ENCODE measurements around the gene PRCC. TPM values are rescaled to one million over a fixed set of nuclear protein-coding genes. Genes with fewer than 3 reads are reported as not detected.
A peak's percentile ranks its signal among the peaks of the same experiment; 100 is the strongest.

The PRCC gene, protein sequence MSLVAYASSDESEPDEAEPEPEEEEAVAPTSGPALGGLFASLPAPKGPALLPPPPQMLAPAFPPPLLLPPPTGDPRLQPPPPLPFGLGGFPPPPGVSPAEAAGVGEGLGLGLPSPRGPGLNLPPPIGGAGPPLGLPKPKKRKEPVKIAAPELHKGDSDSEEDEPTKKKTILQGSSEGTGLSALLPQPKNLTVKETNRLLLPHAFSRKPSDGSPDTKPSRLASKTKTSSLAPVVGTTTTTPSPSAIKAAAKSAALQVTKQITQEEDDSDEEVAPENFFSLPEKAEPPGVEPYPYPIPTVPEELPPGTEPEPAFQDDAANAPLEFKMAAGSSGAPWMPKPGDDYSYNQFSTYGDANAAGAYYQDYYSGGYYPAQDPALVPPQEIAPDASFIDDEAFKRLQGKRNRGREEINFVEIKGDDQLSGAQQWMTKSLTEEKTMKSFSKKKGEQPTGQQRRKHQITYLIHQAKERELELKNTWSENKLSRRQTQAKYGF
- 94.8 and 110 TPM in 2 replicates for total RNA-seq

DNA sequence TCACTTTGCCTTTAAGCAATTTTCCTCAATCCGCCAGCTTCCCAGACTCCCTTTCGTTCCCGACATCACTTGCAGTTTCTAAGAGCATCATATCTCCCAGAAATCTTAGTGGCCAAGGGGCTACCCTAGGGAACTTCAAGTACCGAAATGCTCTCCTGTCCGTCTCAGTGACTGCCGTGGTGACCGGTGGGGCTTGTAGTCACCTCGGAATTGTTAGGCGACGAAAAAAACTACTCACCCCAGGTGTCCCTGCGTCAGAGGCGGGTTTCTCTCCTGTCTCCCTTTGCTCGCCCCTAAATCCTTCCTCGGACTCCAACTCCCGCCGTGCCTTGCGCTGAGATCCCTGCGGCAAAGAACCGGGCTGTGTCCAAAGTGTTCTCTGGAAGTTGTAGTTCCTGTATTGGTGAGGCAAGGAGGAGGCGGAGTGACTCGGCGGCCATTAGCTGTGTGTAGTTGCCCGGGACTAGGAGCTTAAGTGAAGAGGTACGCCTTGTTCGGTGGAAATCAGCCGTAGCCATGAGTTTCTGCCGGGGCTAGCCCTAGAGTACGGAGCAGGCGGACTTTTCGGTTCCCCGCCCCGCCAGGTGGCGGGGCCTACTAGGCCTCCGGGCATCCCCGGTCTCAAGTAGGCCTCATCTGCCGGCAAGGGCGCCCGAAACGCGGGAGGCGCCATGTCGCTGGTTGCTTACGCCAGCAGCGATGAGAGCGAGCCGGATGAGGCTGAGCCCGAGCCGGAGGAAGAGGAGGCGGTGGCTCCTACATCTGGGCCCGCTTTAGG lies at the start of gene PRCC:
TSS of gene PRCC (plus strand) at position 435 of the 778 bp plus-strand sequence. CDS start at position 672, 237 bp downstream.
- Mint-ChIP-seq H3K36me3 (ENCODE audit: low read depth) (peaks cover 33% of the 10 kb centered on the region), H3K4me1 (ENCODE audit: low read depth) (peaks cover 36% of the 10 kb centered on the region), H3K27ac (no peak within 1 kb of the TSS), H3K9me3 (no peaks in the 10 kb centered on the region), H3K4me3 (ENCODE audit: low read depth) (no peak within 1 kb of the TSS), H3K27me3 (ENCODE audit: low read depth) (no peaks in the 10 kb centered on the region)
- peak; percentile 98 for DNase-seq (ENCODE audit: low spot score)
- intact Hi-C loops (cut with micrococcal nuclease), result loop anchor here (1.0 kb wide), 4 partner anchors 16 to 49 kb away; partner anchors contain the start of genes HDGF, ISG20L2, METTL25B and MRPL24

DNA sequence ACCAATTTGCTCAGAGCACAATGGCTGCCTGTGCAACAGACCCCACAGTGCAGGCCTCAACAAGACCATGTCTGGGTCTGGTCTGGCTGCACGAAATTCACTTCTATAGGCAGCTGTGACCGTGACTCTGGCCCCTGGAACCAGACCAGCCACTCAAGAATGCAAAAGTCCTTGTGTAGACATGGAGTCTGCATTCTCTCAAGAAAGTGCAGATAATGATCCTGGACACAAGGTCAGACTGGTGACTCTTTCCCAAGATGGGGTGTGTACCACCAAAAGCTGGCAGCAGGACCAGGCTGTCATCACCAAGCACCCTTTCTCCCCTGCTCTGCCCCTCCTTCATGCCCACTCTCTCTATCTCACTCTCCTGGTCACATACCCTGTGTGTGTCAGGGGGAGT lies 46.2 kb upstream of the PRCC start:
- no peaks in the 10 kb centered on the region for H3K27me3 Mint-ChIP-seq (ENCODE audit: low read depth)
- intact Hi-C loops (cut with micrococcal nuclease), result no loop called here
- peaks cover 45% of the 10 kb centered on the region for H3K36me3 Mint-ChIP-seq (ENCODE audit: low read depth)
- no peak for DNase-seq (ENCODE audit: low spot score)
- H3K27ac Mint-ChIP-seq, result peak overlapping the region; percentile 50
- H3K4me1 Mint-ChIP-seq (ENCODE audit: low read depth), result peaks cover 16% of the 10 kb centered on the region
- H3K9me3 Mint-ChIP-seq, result no peaks in the 10 kb centered on the region
- no peak overlapping the region for H3K4me3 Mint-ChIP-seq (ENCODE audit: low read depth)

DNA sequence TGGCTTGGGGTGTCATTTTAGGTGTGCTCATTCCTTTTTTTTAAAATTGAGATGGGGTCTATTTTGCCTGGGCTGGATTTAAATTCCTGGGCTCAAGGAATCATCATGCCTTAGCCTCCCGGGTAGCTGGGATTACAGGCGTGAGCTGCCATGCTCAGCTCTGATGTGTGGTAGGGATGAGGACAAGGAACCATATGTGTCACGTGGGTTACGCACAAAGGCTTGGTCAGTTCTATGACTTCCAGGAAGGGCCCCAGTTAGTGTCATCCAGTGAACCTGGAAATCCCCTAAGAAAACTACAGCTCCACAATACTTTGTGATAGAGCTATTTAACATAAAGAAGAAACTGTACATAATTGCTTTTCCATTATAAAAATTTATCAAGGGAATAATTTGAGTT lies 45.8 kb upstream of the PRCC start:
- H3K4me1 Mint-ChIP-seq (ENCODE audit: low read depth), result peaks cover 16% of the 10 kb centered on the region
- peaks cover 43% of the 10 kb centered on the region for H3K36me3 Mint-ChIP-seq (ENCODE audit: low read depth)
- H3K27me3 Mint-ChIP-seq (ENCODE audit: low read depth), result no peaks in the 10 kb centered on the region
- H3K27ac Mint-ChIP-seq, result peak overlapping the region; percentile 50
- H3K4me3 Mint-ChIP-seq (ENCODE audit: low read depth), result no peak overlapping the region
- H3K9me3 Mint-ChIP-seq, result no peaks in the 10 kb centered on the region
- no peak for DNase-seq (ENCODE audit: low spot score)
- intact Hi-C loops (cut with micrococcal nuclease), result no loop called here

DNA sequence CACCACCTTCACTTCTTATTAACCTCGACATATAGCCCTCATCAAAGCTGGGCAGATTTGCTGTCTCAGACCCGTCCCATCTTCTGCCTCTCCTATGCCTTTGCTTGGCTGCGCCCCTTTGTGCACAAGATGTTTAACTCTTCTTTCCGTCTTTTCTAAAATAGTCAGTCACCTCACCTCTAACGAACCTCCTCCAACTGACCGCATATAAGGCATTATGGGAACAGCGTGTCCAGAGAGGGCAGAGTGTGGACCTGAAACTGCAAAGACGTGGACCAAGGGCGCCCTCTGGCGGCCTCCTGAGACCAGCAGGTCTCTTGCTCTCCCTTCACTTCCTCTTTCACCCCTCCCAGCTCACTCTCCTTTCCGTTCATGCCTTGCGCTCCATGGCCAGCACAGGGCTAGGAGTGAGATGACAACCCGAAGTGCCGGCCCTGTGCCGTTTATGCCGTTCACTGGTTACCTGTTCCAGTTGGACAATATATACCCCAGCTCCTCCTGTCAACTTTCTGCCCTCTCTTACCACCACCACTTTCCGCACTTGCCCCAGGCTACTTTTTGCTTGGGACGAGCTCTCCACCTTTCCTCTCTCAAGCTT lies 41.6 kb upstream of the PRCC start:
- intact Hi-C loops (cut with micrococcal nuclease), result loop anchor here (1.0 to 5.0 kb wide), 4 partner anchors 18 to 167 kb away; partner anchors contain the start of gene PEAR1
- Mint-ChIP-seq H3K36me3 (ENCODE audit: low read depth) (peaks cover 34% of the 10 kb centered on the region), H3K27me3 (ENCODE audit: low read depth) (no peaks in the 10 kb centered on the region), H3K27ac (no peak overlapping the region), H3K4me3 (ENCODE audit: low read depth) (no peak overlapping the region), H3K9me3 (no peaks in the 10 kb centered on the region), H3K4me1 (ENCODE audit: low read depth) (peaks cover 29% of the 10 kb centered on the region)
- peak; percentile 72 for DNase-seq (ENCODE audit: low spot score)

DNA sequence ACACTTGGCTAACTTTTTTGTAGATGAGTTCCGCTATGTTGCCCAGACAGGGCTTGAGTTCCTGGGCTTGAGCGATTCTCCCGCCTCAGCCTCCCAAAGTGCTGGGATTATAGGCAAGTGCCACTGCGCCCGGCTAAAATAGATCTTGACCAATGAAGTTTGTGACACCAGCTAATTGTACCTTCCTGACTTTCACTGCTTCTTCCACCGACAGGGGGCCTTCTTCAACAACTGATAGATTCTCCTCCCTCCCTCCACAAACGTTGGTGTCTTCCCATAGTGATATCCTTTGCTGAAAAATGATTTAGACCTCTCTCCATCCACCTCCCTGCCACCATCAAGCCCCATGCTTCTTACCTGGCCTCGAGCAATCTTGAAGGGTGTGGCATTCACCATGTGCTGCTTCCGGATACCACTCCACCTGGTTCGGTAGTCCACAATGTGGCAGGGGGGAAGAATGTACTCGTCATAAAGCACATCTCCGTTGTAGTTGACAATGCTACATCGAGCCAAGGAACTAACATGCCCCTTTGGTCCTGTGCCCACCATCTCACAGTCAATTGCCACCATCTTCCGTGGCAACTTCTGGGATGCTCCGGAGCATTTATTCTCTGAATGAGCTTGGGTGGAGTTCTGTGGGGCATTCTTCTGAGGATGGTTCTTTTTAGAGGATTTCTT lies 40.6 kb upstream of the PRCC start:
- Mint-ChIP-seq H3K27me3 (ENCODE audit: low read depth) (no peaks in the 10 kb centered on the region), H3K36me3 (ENCODE audit: low read depth) (peaks cover 29% of the 10 kb centered on the region), H3K9me3 (no peaks in the 10 kb centered on the region), H3K4me3 (ENCODE audit: low read depth) (no peak overlapping the region), H3K27ac (no peak overlapping the region), H3K4me1 (ENCODE audit: low read depth) (peaks cover 28% of the 10 kb centered on the region)
- intact Hi-C loops (cut with micrococcal nuclease), result loop anchor here (1.0 to 5.0 kb wide), 4 partner anchors 19 to 166 kb away; partner anchors contain the start of gene PEAR1
- DNase-seq (ENCODE audit: low spot score), result peak; percentile 40

DNA sequence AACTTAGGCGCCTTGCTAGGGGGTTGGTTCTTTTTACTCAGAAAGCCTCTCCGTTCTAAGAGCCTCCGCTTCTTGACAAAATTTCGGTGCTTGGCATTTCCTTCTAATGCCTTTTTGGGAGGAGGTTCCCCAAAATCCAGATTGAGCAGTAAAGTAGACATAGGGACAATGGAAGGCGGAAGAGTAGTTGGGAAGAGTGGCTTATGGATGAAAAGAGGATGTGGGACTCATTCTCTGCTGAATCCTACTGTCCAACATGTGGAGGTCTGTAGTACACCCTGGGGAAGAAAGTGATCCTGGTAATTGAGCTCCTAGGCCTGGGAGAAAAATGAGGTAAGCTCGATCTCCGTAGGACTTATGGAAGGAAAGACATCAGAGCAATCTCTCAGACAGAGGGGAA lies 39.8 kb upstream of the PRCC start:
- intact Hi-C loops (cut with micrococcal nuclease), result loop anchor here (2.0 to 5.0 kb wide), 2 partner anchors 67 to 165 kb away; partner anchors contain the start of gene PEAR1
- no peaks in the 10 kb centered on the region for H3K9me3 Mint-ChIP-seq
- DNase-seq (ENCODE audit: low spot score), result no peak
- peaks cover 27% of the 10 kb centered on the region for H3K36me3 Mint-ChIP-seq (ENCODE audit: low read depth)
- H3K27me3 Mint-ChIP-seq (ENCODE audit: low read depth), result no peaks in the 10 kb centered on the region
- no peak overlapping the region for H3K4me3 Mint-ChIP-seq (ENCODE audit: low read depth)
- peak overlapping the region; percentile 99 for H3K27ac Mint-ChIP-seq
- H3K4me1 Mint-ChIP-seq (ENCODE audit: low read depth), result peaks cover 28% of the 10 kb centered on the region

DNA sequence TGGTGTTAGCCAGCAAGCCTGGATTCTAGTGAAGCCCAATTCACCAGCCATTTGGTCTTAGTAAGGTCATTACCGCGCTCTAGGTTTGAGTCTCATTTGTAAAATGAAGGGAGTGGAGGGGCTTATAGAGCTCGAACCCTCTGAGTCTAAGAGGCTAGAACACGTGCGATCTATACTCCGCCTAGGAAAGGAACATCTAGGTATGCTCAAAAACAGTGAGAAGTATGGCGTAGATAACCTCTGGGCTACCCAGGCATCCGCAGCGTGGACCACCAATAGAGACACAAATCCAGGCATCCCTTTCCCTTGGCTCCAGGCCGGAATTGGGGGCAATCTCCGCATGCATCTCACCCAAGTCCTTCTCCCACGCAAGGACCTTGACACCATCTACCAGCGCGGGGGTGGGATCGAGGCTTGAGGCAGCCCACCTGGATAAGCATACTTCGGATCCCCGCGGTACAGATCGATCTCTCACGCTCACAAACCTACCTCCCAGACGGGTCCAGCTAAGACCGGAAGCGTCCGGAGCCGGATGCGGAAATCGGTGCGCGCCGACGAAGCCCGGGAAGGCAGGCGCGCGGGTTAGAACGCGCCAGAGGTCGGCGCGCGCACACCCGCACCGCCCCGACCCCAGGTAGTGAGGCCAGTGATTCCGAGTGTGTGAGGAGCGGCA lies 39.3 kb upstream of the PRCC start, which contains the start of gene METTL25B:
TSS of gene METTL25B (plus strand) at position 544 of the 673 bp plus-strand sequence. CDS start 636 bp downstream, outside the sequence.
- Mint-ChIP-seq H3K27me3 (ENCODE audit: low read depth) (no peaks in the 10 kb centered on the region), H3K9me3 (no peaks in the 10 kb centered on the region), H3K4me1 (ENCODE audit: low read depth) (peaks cover 28% of the 10 kb centered on the region), H3K27ac (peak within 1 kb of the TSS; percentile 99), H3K4me3 (ENCODE audit: low read depth) (no peak within 1 kb of the TSS), H3K36me3 (ENCODE audit: low read depth) (peaks cover 32% of the 10 kb centered on the region)
- DNase-seq (ENCODE audit: low spot score), result peak; percentile 80
- intact Hi-C loops (cut with micrococcal nuclease), result loop anchor here (1.0 to 5.0 kb wide), 7 partner anchors 13 to 164 kb away; partner anchors contain the start of genes HDGF, MRPL24, NTRK1 and PEAR1

DNA sequence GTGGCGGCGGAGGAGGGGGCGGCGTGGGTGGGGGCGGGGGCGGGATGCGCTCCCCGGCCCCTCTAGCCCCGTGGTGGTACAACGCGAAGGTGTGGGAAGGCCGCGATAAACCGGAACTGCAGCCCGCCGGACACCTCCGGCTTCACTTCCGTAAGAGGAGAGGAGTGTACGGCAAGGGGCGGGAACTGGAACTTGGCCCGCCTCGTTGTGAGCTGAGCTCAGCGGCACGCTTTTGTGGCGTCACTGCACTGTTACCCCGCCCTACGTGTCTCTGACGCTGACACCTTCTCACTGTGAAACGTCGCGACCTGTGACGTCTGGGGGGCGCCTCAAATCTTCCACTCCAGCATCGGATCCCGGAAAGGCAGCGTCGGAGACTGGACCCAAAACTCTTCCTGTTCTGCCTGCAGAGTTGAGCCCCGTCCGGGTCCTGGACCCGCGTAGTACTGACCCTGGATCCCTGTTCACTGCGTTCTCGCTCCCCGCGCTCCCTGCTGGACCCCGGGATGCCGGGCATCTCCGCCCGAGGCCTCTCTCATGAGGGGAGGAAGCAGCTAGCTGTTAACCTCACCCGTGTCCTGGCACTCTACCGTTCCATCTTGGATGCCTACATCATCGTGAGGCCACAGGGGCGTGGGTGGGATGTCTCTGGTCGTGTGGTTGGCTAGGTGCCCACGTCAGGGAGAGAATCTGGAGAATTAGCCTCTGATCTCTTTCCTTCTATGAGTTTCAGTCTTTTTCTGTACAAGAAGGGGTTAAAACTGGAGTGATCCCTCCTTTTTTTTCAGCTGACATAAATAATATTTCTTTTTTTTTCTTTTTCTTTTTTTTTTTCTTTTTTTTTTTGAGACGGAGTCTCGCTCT lies 38.5 kb upstream of the PRCC start, which contains the start of gene ISG20L2:
TSS of gene ISG20L2 (minus strand) at position 168 of the 864 bp plus-strand sequence. CDS start 1,114 bp downstream, outside the sequence.
- Mint-ChIP-seq H3K27ac (peak within 1 kb of the TSS; percentile 99), H3K36me3 (ENCODE audit: low read depth) (peaks cover 28% of the 10 kb centered on the region), H3K9me3 (no peaks in the 10 kb centered on the region), H3K27me3 (ENCODE audit: low read depth) (no peaks in the 10 kb centered on the region), H3K4me3 (ENCODE audit: low read depth) (no peak within 1 kb of the TSS), H3K4me1 (ENCODE audit: low read depth) (peaks cover 20% of the 10 kb centered on the region)
- DNase-seq (ENCODE audit: low spot score), result peak; percentile 96
- intact Hi-C loops (cut with micrococcal nuclease), result loop anchor here (1.0 to 5.0 kb wide), 6 partner anchors 12 to 163 kb away; partner anchors contain the start of genes HDGF, MRPL24, NTRK1 and PEAR1

DNA sequence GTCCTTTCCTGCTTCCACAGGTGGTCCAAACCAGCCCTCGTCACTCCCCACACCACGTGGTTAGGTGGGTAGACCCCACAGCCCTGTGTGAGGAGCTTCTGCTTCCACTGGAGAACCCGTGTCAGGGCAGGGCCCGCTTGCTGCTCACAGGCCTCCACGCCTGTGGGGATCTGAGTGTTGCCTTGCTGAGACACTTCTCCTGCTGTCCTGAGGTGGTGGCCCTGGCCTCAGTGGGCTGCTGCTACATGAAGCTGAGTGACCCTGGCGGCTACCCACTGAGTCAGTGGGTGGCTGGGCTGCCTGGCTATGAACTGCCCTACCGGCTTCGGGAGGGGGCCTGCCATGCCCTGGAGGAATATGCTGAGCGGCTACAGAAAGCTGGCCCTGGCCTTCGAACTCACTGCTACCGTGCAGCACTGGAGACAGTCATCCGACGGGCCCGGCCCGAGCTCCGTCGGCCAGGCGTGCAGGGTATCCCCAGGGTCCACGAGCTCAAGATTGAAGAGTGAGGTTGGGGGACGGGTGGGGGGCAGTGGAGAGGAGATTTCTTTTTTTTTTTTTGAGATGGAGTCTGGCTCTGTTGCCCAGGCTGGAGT lies 33.2 kb upstream of the PRCC start:
- Mint-ChIP-seq H3K4me3 (ENCODE audit: low read depth) (no peak overlapping the region), H3K9me3 (no peaks in the 10 kb centered on the region), H3K27ac (no peak overlapping the region), H3K4me1 (ENCODE audit: low read depth) (peaks cover 20% of the 10 kb centered on the region), H3K36me3 (ENCODE audit: low read depth) (peaks cover 51% of the 10 kb centered on the region), H3K27me3 (ENCODE audit: low read depth) (no peaks in the 10 kb centered on the region)
- intact Hi-C loops (cut with micrococcal nuclease), result no loop called here
- no peak for DNase-seq (ENCODE audit: low spot score)

DNA sequence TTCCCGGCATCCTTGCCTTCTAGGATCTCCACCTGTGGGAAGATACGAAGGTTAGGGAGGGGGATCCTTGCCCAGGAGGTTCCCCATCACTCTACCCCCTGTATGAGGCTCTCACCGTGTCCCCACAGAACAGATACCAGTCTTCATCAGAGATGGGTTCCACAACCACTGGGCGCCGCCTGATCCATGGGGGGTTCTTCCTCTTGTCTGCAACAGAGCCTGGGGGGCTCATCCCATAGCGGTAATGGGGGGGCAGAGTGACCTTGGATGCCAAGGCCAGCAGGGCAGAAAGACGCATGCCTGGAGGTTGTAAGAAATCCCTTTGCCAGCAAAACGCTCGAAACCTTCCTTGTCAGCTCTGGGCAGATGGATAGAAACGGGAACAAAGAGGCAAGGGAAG lies 28.9 kb upstream of the PRCC start:
- Mint-ChIP-seq H3K27me3 (ENCODE audit: low read depth) (no peaks in the 10 kb centered on the region), H3K4me3 (ENCODE audit: low read depth) (no peak overlapping the region), H3K27ac (no peak overlapping the region), H3K4me1 (ENCODE audit: low read depth) (peaks cover 20% of the 10 kb centered on the region), H3K9me3 (no peaks in the 10 kb centered on the region), H3K36me3 (ENCODE audit: low read depth) (peaks cover 66% of the 10 kb centered on the region)
- intact Hi-C loops (cut with micrococcal nuclease), result no loop called here
- no peak for DNase-seq (ENCODE audit: low spot score)
